ENCODE measurements around the gene H3-3A. TPM values are rescaled to one million over a fixed set of nuclear protein-coding genes. Genes with fewer than 3 reads are reported as not detected.

The H3-3A gene
- polyA plus RNA-seq, 1 of the 3 experiments (the other 2 are of a cell fraction): 315 TPM

GRCh38 chr1:226047495-226047894, 15.0 kb upstream of the H3-3A start:
- no peak overlapping the region for H3K9ac ChIP-seq
- CTCF ChIA-PET: interaction anchor here (1.1 kb wide), 1 partner anchor 17 kb away, joined by 5 read pairs; no protein-coding TSS in a partner anchor
- no peak overlapping the region for H3K4me2 ChIP-seq

More at GRCh38 chr1:226047495-226047894, 15.0 kb upstream of the H3-3A start:
- DNase-seq: no peak
- Histone ChIP-seq H4K20me1 (ENCODE audit: insufficient read depth) (no peaks in the 10 kb centered on the region), H3K79me2 (ENCODE audit: insufficient read depth) (no peaks in the 10 kb centered on the region), H3K9me2 (no peaks in the 10 kb centered on the region), H2AFZ (ENCODE audit: low read depth) (no peak overlapping the region), H3K9me3 (no peaks in the 10 kb centered on the region), H3K27me3 (ENCODE audit: insufficient read depth) (no peaks in the 10 kb centered on the region), H3K4me1 (ENCODE audit: control insufficient read depth in 1 of 2, insufficient read depth in 2 of 2, low read depth in 1 of 2, low read length in 1 of 2) (no peaks in the 10 kb centered on the region), H3K27ac (ENCODE audit: low read depth in 2 of 2, low read length in 1 of 2) (no peak overlapping the region), H3F3A (replicated peaks; ENCODE audit: insufficient read depth) (no peaks in the 10 kb centered on the region), H3K4me3 (ENCODE audit: low read depth in 2 of 2, low read length in 1 of 2) (no peak overlapping the region), H3K36me3 (replicated peaks in 1 of 2; ENCODE audit: control insufficient read depth in 1 of 2, insufficient read depth in 2 of 2, low read length in 1 of 2) (peaks cover 0 to 3% of the 10 kb centered on the region in 2 experiments)
- 71% methylated on average over 1 of the region's 1 CpG for WGBS (ENCODE audit: low lambda C conversion rate)
- TF ChIP-seq SIN3A (IDR thresholded peaks at IDR 0.05; ENCODE audit: borderline replicate concordance, low read depth, low read length) (no peak), USF1 (IDR thresholded peaks at IDR 0.05; ENCODE audit: borderline replicate concordance, low read depth) (no peak), FOXJ3 (CRISPR knock-in tag; IDR thresholded peaks at IDR 0.05) (no peak), GABPA (IDR thresholded peaks at IDR 0.05; ENCODE audit: low read depth) (no peak), TCF12 (IDR thresholded peaks at IDR 0.05) (no peak), ELF1 (IDR thresholded peaks at IDR 0.05) (no peak), ZBTB33 (IDR thresholded peaks at IDR 0.05; ENCODE audit: borderline replicate concordance, low read depth) (no peak), CTCF (IDR thresholded peaks at IDR 0.05) (no peak), NRF1 (IDR thresholded peaks at IDR 0.05; ENCODE audit: low read depth, low read length) (no peak), TAF1 (IDR thresholded peaks at IDR 0.05; ENCODE audit: borderline replicate concordance, low read depth, low read length) (no peak), RAD21 (IDR thresholded peaks at IDR 0.05; ENCODE audit: low read length) (no peak), CHD2 (IDR thresholded peaks at IDR 0.05; ENCODE audit: low read length, partially characterized antibody) (no peak), MAX (IDR thresholded peaks at IDR 0.05; ENCODE audit: low read depth) (no peak), POLR2AphosphoS5 (IDR thresholded peaks at IDR 0.05; ENCODE audit: low read depth, low read length) (no peak), RCOR1 (IDR thresholded peaks at IDR 0.05; ENCODE audit: low read length) (no peak), YY1 (IDR thresholded peaks at IDR 0.05; ENCODE audit: low read depth) (no peak), EZH2phosphoT487 (IDR thresholded peaks at IDR 0.05; ENCODE audit: borderline replicate concordance, low read depth) (no peak), SMC3 (IDR thresholded peaks at IDR 0.05; ENCODE audit: low read depth, low read length) (no peak)
- POLR2A ChIA-PET: no interaction called here
